ENCODE data around the gene CHI3L1. TPM values are rescaled to one million over a fixed set of nuclear protein-coding genes. Genes with fewer than 3 reads are reported as not detected.

Gene CHI3L1
- total RNA-seq, 1 donor from 2014 or later: not detected

- Mint-ChIP-seq H3K9me3 (ENCODE audit: unreplicated experiment) (no peaks in the 10 kb centered on the region), H3K36me3 (ENCODE audit: unreplicated experiment) (no peaks in the 10 kb centered on the region), H3K27me3 (ENCODE audit: unreplicated experiment) (peaks cover 59% of the 10 kb centered on the region), H3K4me3 (ENCODE audit: unreplicated experiment) (no peak overlapping the region), H3K4me1 (ENCODE audit: unreplicated experiment) (no peaks in the 10 kb centered on the region), H3K27ac (ENCODE audit: unreplicated experiment) (no peak overlapping the region)
- no peak for DNase-seq (ENCODE audit: extremely low spot score, unreplicated experiment)
- TF ChIP-seq CTCF (IDR thresholded peaks at IDR 0.05): no peak
These were observed 21.2 kb upstream of the CHI3L1 start for GRCh38 chr1:203207751-203208150.

GRCh38 chr1:203206129-203206687, 19.7 kb upstream of the CHI3L1 start:
- Mint-ChIP-seq H3K9me3 (ENCODE audit: unreplicated experiment) (no peaks in the 10 kb centered on the region), H3K27me3 (ENCODE audit: unreplicated experiment) (peaks cover 67% of the 10 kb centered on the region), H3K4me3 (ENCODE audit: unreplicated experiment) (no peak overlapping the region)

GRCh38 chr1:203204756-203205155, 18.3 kb upstream of the CHI3L1 start:
- Mint-ChIP-seq H3K27me3 (ENCODE audit: unreplicated experiment) (peaks cover 69% of the 10 kb centered on the region), H3K36me3 (ENCODE audit: unreplicated experiment) (no peaks in the 10 kb centered on the region), H3K27ac (ENCODE audit: unreplicated experiment) (no peak overlapping the region), H3K9me3 (ENCODE audit: unreplicated experiment) (no peaks in the 10 kb centered on the region), H3K4me1 (ENCODE audit: unreplicated experiment) (no peaks in the 10 kb centered on the region), H3K4me3 (ENCODE audit: unreplicated experiment) (no peak overlapping the region)
- TF ChIP-seq CTCF (IDR thresholded peaks at IDR 0.05): no peak
- no peak for DNase-seq (ENCODE audit: extremely low spot score, unreplicated experiment)

More at GRCh38 chr1:203206129-203206687, 19.7 kb upstream of the CHI3L1 start:
- TF ChIP-seq CTCF (IDR thresholded peaks at IDR 0.05): no peak
- Mint-ChIP-seq H3K4me1 (ENCODE audit: unreplicated experiment) (no peaks in the 10 kb centered on the region), H3K36me3 (ENCODE audit: unreplicated experiment) (no peaks in the 10 kb centered on the region), H3K27ac (ENCODE audit: unreplicated experiment) (no peak overlapping the region)
- no peak for DNase-seq (ENCODE audit: extremely low spot score, unreplicated experiment)

GRCh38 chr1:203202431-203203245, 16.1 kb upstream of the CHI3L1 start:
- TF ChIP-seq CTCF (IDR thresholded peaks at IDR 0.05): no peak
- no peaks in the 10 kb centered on the region for H3K36me3 Mint-ChIP-seq (ENCODE audit: unreplicated experiment)
- no peak overlapping the region for H3K4me3 Mint-ChIP-seq (ENCODE audit: unreplicated experiment)
- no peak overlapping the region for H3K27ac Mint-ChIP-seq (ENCODE audit: unreplicated experiment)
- no peaks in the 10 kb centered on the region for H3K9me3 Mint-ChIP-seq (ENCODE audit: unreplicated experiment)
- peaks cover 3% of the 10 kb centered on the region for H3K4me1 Mint-ChIP-seq (ENCODE audit: unreplicated experiment)
- H3K27me3 Mint-ChIP-seq (ENCODE audit: unreplicated experiment): peaks cover 51% of the 10 kb centered on the region
- DNase-seq (ENCODE audit: extremely low spot score, unreplicated experiment): no peak

GRCh38 chr1:203201516-203202205, 15.2 kb upstream of the CHI3L1 start:
- Mint-ChIP-seq H3K27me3 (ENCODE audit: unreplicated experiment) (peaks cover 53% of the 10 kb centered on the region), H3K4me1 (ENCODE audit: unreplicated experiment) (peaks cover 5% of the 10 kb centered on the region), H3K36me3 (ENCODE audit: unreplicated experiment) (no peaks in the 10 kb centered on the region), H3K9me3 (ENCODE audit: unreplicated experiment) (no peaks in the 10 kb centered on the region), H3K4me3 (ENCODE audit: unreplicated experiment) (no peak overlapping the region), H3K27ac (ENCODE audit: unreplicated experiment) (no peak overlapping the region)
- no peak for DNase-seq (ENCODE audit: extremely low spot score, unreplicated experiment)
- TF ChIP-seq CTCF (IDR thresholded peaks at IDR 0.05): no peak
